ENCODE results near the gene H3-3A. TPM values are rescaled to one million over a fixed set of nuclear protein-coding genes. Genes with fewer than 3 reads are reported as not detected.

Gene H3-3A
- total RNA-seq, 1 experiment from 2014 or later, result 568 TPM

DNA sequence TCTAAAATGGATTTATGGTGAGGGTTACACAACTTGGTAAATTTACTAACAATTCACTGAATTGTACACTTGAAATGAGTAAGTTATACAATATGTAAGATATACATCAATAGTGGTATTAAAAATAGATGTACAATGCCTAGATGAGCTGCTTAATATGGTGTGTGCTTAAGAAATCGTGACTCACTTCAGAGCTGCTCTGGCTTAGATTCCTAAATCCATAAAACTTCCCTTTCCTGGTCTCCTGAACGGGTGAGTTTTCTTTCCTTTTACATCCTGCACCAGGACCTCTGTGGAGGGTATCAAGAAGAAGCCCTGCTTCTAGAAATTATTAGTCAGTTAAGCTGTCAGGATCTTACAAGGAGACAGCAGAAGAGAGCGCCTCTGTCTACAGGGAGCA lies 30.4 kb downstream of the H3-3A start:
- CTCF ChIA-PET, result no interaction called here
- TF ChIP-seq, protein P1, sequence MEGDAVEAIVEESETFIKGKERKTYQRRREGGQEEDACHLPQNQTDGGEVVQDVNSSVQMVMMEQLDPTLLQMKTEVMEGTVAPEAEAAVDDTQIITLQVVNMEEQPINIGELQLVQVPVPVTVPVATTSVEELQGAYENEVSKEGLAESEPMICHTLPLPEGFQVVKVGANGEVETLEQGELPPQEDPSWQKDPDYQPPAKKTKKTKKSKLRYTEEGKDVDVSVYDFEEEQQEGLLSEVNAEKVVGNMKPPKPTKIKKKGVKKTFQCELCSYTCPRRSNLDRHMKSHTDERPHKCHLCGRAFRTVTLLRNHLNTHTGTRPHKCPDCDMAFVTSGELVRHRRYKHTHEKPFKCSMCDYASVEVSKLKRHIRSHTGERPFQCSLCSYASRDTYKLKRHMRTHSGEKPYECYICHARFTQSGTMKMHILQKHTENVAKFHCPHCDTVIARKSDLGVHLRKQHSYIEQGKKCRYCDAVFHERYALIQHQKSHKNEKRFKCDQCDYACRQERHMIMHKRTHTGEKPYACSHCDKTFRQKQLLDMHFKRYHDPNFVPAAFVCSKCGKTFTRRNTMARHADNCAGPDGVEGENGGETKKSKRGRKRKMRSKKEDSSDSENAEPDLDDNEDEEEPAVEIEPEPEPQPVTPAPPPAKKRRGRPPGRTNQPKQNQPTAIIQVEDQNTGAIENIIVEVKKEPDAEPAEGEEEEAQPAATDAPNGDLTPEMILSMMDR (IDR thresholded peaks at IDR 0.05; ENCODE audit: unreplicated experiment), result no peak
- no peak for DNase-seq
- BruUV-seq (replicated peaks), result no TSS peak
- Mint-ChIP-seq H3K4me1 (ENCODE audit: low read depth, unreplicated experiment) (peaks cover 7% of the 10 kb centered on the region), H3K27me3 (ENCODE audit: unreplicated experiment) (no peaks in the 10 kb centered on the region), H3K9me3 (ENCODE audit: low read depth, unreplicated experiment) (no peaks in the 10 kb centered on the region), H3K36me3 (ENCODE audit: insufficient read depth, unreplicated experiment) (no peaks in the 10 kb centered on the region), H3K27ac (ENCODE audit: unreplicated experiment) (no peak overlapping the region), H3K4me3 (ENCODE audit: low read depth, unreplicated experiment) (no peak overlapping the region)
- intact Hi-C loops (cut with micrococcal nuclease; ENCODE audit: unreplicated experiment), result no loop called here

DNA sequence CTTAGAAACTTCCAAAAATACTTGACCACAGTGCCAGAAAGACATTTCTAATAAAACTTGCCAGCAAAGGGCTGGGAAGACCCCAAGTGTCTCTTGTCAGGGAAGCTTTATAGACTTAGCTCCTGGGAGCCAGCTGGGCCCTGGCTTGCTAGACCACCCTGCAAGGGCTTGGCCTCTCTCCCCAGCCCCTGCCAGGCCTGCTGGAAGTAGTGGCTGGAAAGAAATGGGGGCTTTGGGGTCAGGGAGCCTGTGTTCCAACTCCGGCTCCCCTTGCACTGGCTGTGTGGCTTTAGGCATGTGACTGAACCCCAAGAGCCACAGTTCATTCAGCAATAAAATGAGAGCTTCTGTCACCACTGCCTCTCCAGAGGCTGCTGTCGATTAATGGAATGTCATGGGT lies 31.1 kb downstream of the H3-3A start:
- Mint-ChIP-seq H3K27me3 (ENCODE audit: unreplicated experiment) (no peaks in the 10 kb centered on the region), H3K4me3 (ENCODE audit: low read depth, unreplicated experiment) (no peak overlapping the region), H3K27ac (ENCODE audit: unreplicated experiment) (no peak overlapping the region), H3K9me3 (ENCODE audit: low read depth, unreplicated experiment) (no peaks in the 10 kb centered on the region), H3K4me1 (ENCODE audit: low read depth, unreplicated experiment) (peaks cover 7% of the 10 kb centered on the region), H3K36me3 (ENCODE audit: insufficient read depth, unreplicated experiment) (no peaks in the 10 kb centered on the region)
- DNase-seq, result no peak
- TF ChIP-seq, protein P1 (IDR thresholded peaks at IDR 0.05; ENCODE audit: unreplicated experiment), result no peak
- BruUV-seq (replicated peaks), result no TSS peak
- intact Hi-C loops (cut with micrococcal nuclease; ENCODE audit: unreplicated experiment), result no loop called here
- CTCF ChIA-PET, result interaction anchor here (1.2 kb wide), 1 partner anchor 11 kb away, joined by 3 read pairs; no protein-coding TSS in a partner anchor

GRCh38 chr1:226094451-226094850 lies 31.9 kb downstream of the H3-3A start:
- CTCF ChIA-PET, result interaction anchor here (1.0 to 1.2 kb wide), 2 partner anchors 11 to 146 kb away, joined by 3 to 6 read pairs; no protein-coding TSS in a partner anchor
- TF ChIP-seq, protein P1 (IDR thresholded peaks at IDR 0.05; ENCODE audit: unreplicated experiment), result no peak
- DNase-seq, result no peak
- no peaks in the 10 kb centered on the region for H3K9me3 Mint-ChIP-seq (ENCODE audit: low read depth, unreplicated experiment)
- no peaks in the 10 kb centered on the region for H3K36me3 Mint-ChIP-seq (ENCODE audit: insufficient read depth, unreplicated experiment)
- no peak overlapping the region for H3K4me3 Mint-ChIP-seq (ENCODE audit: low read depth, unreplicated experiment)
- peaks cover 7% of the 10 kb centered on the region for H3K4me1 Mint-ChIP-seq (ENCODE audit: low read depth, unreplicated experiment)
- no peaks in the 10 kb centered on the region for H3K27me3 Mint-ChIP-seq (ENCODE audit: unreplicated experiment)
- intact Hi-C loops (cut with micrococcal nuclease; ENCODE audit: unreplicated experiment), result no loop called here
- no TSS peak for BruUV-seq (replicated peaks)
- no peak overlapping the region for H3K27ac Mint-ChIP-seq (ENCODE audit: unreplicated experiment)

DNA sequence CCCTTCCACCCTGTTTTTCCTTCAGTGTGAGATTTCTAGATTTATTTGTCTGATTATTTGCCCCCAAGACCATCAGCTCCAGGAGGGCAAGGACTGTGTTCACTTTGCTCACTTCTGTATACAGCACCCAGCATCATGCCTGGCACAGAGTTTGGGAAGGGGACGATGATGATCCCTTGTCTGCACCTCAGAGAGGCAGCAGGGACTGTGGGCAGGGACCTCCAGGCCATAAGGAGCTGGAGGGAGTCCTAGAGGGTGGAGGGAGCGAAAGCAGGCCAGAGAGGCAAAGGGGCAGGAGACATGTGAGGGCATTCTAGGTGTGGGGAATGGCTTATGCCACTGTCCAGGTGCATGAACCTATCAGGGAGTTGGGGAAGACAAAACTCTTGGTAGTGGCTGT lies 32.8 kb downstream of the H3-3A start:
- Mint-ChIP-seq H3K4me1 (ENCODE audit: low read depth, unreplicated experiment) (peaks cover 7% of the 10 kb centered on the region), H3K36me3 (ENCODE audit: insufficient read depth, unreplicated experiment) (peaks cover 2% of the 10 kb centered on the region), H3K4me3 (ENCODE audit: low read depth, unreplicated experiment) (no peak overlapping the region), H3K9me3 (ENCODE audit: low read depth, unreplicated experiment) (no peaks in the 10 kb centered on the region), H3K27ac (ENCODE audit: unreplicated experiment) (no peak overlapping the region), H3K27me3 (ENCODE audit: unreplicated experiment) (no peaks in the 10 kb centered on the region)
- BruUV-seq (replicated peaks), result no TSS peak
- intact Hi-C loops (cut with micrococcal nuclease; ENCODE audit: unreplicated experiment), result no loop called here
- TF ChIP-seq, protein P1 (IDR thresholded peaks at IDR 0.05; ENCODE audit: unreplicated experiment), result no peak
- CTCF ChIA-PET, result no interaction called here
- DNase-seq, result no peak

Measured in Calu3 (cell line).